GM23338 (cell line): ENCODE results near the gene RNF128. TPM values are rescaled to one million over a fixed set of nuclear protein-coding genes. Genes with fewer than 3 reads are reported as not detected.
A peak's percentile ranks its signal among the peaks of the same experiment; 100 is the strongest.
"Not testable (repeated sequence)": the region's sequence is repeated elsewhere in the genome, so short reads cannot be mapped to it uniquely, and the experiment has no call there.

Source experiments
- ATAC-seq: fragments of 200-7000 bp; cut with Tn5 transposase; 3 replicates; pipeline ENCODE4 v1.9.1; 2020
- DNase-seq: peaks from one replicate; pipeline ENCODE4 v3.0.0-alpha.2; 2015; ENCODE audit warnings: low spot score
- H2AFZ ChIP-seq: fragments of 200-600 bp; sonication (generic); 2 replicates; pipeline ENCODE4 v1.8.0; 2016; ENCODE audit warnings: antibody characterized with exemption, mild to moderate bottlenecking, moderate library complexity
- H3F3A ChIP-seq: fragments of 200-600 bp; sonication (generic); replicated peaks from 2 replicates; pipeline ENCODE4 v1.8.0; 2017; ENCODE audit warnings: antibody characterized with exemption, mixed run types, low read depth
- H3K27ac ChIP-seq: fragments of 200-600 bp; sonication (generic); 2 replicates; pipeline ENCODE4 v1.6.1; 2016; ENCODE audit warnings: low read depth
- H3K27me3 ChIP-seq: fragments of 200-600 bp; sonication (generic); 2 replicates; pipeline ENCODE4 v1.8.0; 2016; ENCODE audit warnings: mild to moderate bottlenecking, mixed run types, moderate library complexity; ENCODE audit not compliant: insufficient read depth
- H3K36me3 ChIP-seq: fragments of 200-600 bp; sonication (generic); 2 replicates; pipeline ENCODE4 v1.8.0; 2016; ENCODE audit warnings: mild to moderate bottlenecking; ENCODE audit not compliant: insufficient read depth
- H3K4me1 ChIP-seq: fragments of 200-600 bp; sonication (generic); 2 replicates; pipeline ENCODE4 v1.8.0; 2016; ENCODE audit warnings: mild to moderate bottlenecking, moderate library complexity; ENCODE audit not compliant: insufficient read depth
- H3K4me2 ChIP-seq: fragments of 200-600 bp; sonication (generic); 2 replicates; pipeline ENCODE4 v1.7.1; 2017; ENCODE audit warnings: mixed run types
- H3K4me3 ChIP-seq: fragments of 200-600 bp; sonication (generic); 2 replicates; pipeline ENCODE4 v1.6.1; 2016; ENCODE audit warnings: mixed run types
- H3K79me2 ChIP-seq: fragments of 200-600 bp; sonication (generic); replicated peaks from 2 replicates; pipeline ENCODE4 v1.8.0; 2017; ENCODE audit warnings: mild to moderate bottlenecking; ENCODE audit not compliant: insufficient read depth
- H3K9me2 ChIP-seq: fragments of 200-600 bp; sonication (generic); 2 replicates; pipeline ENCODE4 v1.8.0; 2017; ENCODE audit not compliant: insufficient read depth
- H4K20me1 ChIP-seq: fragments of 200-600 bp; sonication (generic); replicated peaks from 2 replicates; pipeline ENCODE4 v1.8.0; 2017; ENCODE audit warnings: mild to moderate bottlenecking; ENCODE audit not compliant: insufficient read depth
- H3K27ac Mint-ChIP-seq: 2 replicates; pipeline ENCODE4 v1.8.0; 2020; ENCODE audit warnings: inconsistent platforms, mild to moderate bottlenecking, moderate library complexity, mixed read lengths
- H3K27me3 Mint-ChIP-seq: 3 replicates; pipeline ENCODE4 v1.8.0; 2022; ENCODE audit warnings: low read depth, mild to moderate bottlenecking, moderate library complexity, mixed read lengths, inconsistent platforms; ENCODE audit not compliant: insufficient read depth, poor library complexity
- H3K36me3 Mint-ChIP-seq: 3 replicates; pipeline ENCODE4 v1.8.0; 2021; ENCODE audit warnings: low read depth, mild to moderate bottlenecking, inconsistent platforms, moderate library complexity, mixed read lengths
- H3K4me1 Mint-ChIP-seq: 3 replicates; pipeline ENCODE4 v1.8.0; 2020; ENCODE audit warnings: mild to moderate bottlenecking, inconsistent platforms, mixed read lengths
- H3K4me3 Mint-ChIP-seq: 3 replicates; pipeline ENCODE4 v1.8.0; 2021; ENCODE audit warnings: moderate library complexity, mild to moderate bottlenecking, inconsistent platforms, mixed read lengths
- H3K9me3 Mint-ChIP-seq: 3 replicates; pipeline ENCODE4 v1.8.0; 2020; ENCODE audit warnings: moderate library complexity, mild to moderate bottlenecking, inconsistent platforms, mixed read lengths
- CTCF ChIP-seq, 2 experiments: fragments of 200-600 bp in 1 of 2; sonication (generic) in 1 of 2; conservative IDR thresholded peaks; 2 replicates each; pipeline versions ENCODE4 v1.5.1 to v1.6.1; 2016 to 2017; ENCODE audit warnings: antibody characterized with exemption in 2 of 2, low read depth in 2 of 2, mild to moderate bottlenecking in 2 of 2, moderate library complexity in 1 of 2
- REST ChIP-seq: IDR thresholded peaks from one replicate; pipeline ENCODE4 v1.6.1; 2018; ENCODE audit warnings: antibody characterized with exemption; ENCODE audit not compliant: unreplicated experiment
- ZNF462 ChIP-seq: fragments of 250-450 bp; sonication (Bioruptor Pico); IDR thresholded peaks from 2 replicates; pipeline ENCODE4 v1.5.0; 2020; ENCODE audit warnings: mild to moderate bottlenecking, moderate library complexity
- polyA plus RNA-seq: library from polyadenylated mRNA; unstranded; fragments of >200 nt; fragmentation: Nextera tagmentation; extraction: Ambion mirVana; gene quantifications from 2 replicates; pipeline ENCODE4 v1.2.1, GENCODE V29; 2016
- total RNA-seq: library from RNA; depleted of rRNA; stranded (reverse); fragments of >200 nt; shearing (Covaris generic); gene quantifications from 2 replicates; pipeline ENCODE4 v1.2.3, GENCODE V29; 2014

RNF128 gene
- total and polyA plus RNA-seq, 2 experiments from 2014 or later, result 1.2 to 3.2 TPM

- TF ChIP-seq ZNF462 (CRISPR knock-in tag), result no peak
Observed at GRCh38 chrX:106751407-106751806, 24.9 kb downstream of the RNF128 start (continued).

GRCh38 chrX:106752101-106752678 lies 25.7 kb downstream of the RNF128 start:
- no peaks in the 10 kb centered on the region for H3K27me3 Mint-ChIP-seq
- ATAC-seq (peak; percentile 80), DNase-seq (peak; percentile 46)
- no peaks in the 10 kb centered on the region for H3K9me2 ChIP-seq
- TF ChIP-seq CTCF (conservative IDR thresholded peaks at IDR 0.05; ENCODE audit: low read depth in 2 of 2), result peak; percentile 47 to 63; a peak in 3 of 4 replicates
- no peak for TF ChIP-seq REST
- H3K4me1 Mint-ChIP-seq, result peaks cover 11% of the 10 kb centered on the region; the same call in 2 of the 3 replicates
- H2AFZ ChIP-seq, result no peak overlapping the region
- no peak overlapping the region for H3K4me3 ChIP-seq
- H3K4me1 ChIP-seq, result no peaks in the 10 kb centered on the region
- no peaks in the 10 kb centered on the region for H3K27me3 ChIP-seq
- peaks cover 7% of the 10 kb centered on the region; the same call in 1 of the 2 replicates for H3K36me3 ChIP-seq
- H3K9me3 Mint-ChIP-seq, result peaks cover 5% of the 10 kb centered on the region
- H3K36me3 Mint-ChIP-seq, result peaks cover 4% of the 10 kb centered on the region
- no peaks in the 10 kb centered on the region for H4K20me1 ChIP-seq
- H3K79me2 ChIP-seq, result no peaks in the 10 kb centered on the region
- no peak overlapping the region for H3K4me2 ChIP-seq
- H3F3A ChIP-seq, result no peaks in the 10 kb centered on the region
- 0 out of 2 replicates have a peak overlapping the region, but pooled peaks have one; percentile 26 for H3K27ac ChIP-seq
- no peak overlapping the region for H3K4me3 Mint-ChIP-seq
- H3K27ac Mint-ChIP-seq, result 0 out of 2 replicates have a peak overlapping the region, but pooled peaks have one; percentile 23

GRCh38 chrX:106769288-106769687 lies 42.8 kb downstream of the RNF128 start:
- not testable (repeated sequence) for H3K27ac Mint-ChIP-seq, H4K20me1 ChIP-seq, ATAC-seq, H2AFZ ChIP-seq, H3K9me2 ChIP-seq, H3K4me2 ChIP-seq, DNase-seq, H3K36me3 ChIP-seq, H3K4me3 Mint-ChIP-seq, H3K4me1 ChIP-seq, H3K27me3 ChIP-seq, H3F3A ChIP-seq, H3K4me3 ChIP-seq, H3K79me2 ChIP-seq, H3K27me3 Mint-ChIP-seq, H3K36me3 Mint-ChIP-seq, H3K4me1 Mint-ChIP-seq, H3K27ac ChIP-seq
- H3K9me3 Mint-ChIP-seq, result peaks cover 15% of the 10 kb centered on the region
